HG02852 (cell line): ENCODE measurements around the gene GDPD5.

Source experiments
- ATAC-seq: cut with Tn5 transposase; IDR thresholded peaks from one replicate; pipeline ENCODE4 v1.9.1; 2021; ENCODE audit warnings: mild to moderate bottlenecking, moderate library complexity; ENCODE audit not compliant: unreplicated experiment

The GDPD5 gene

GRCh38 chr11:75536786-75537641, 11.3 kb upstream of the GDPD5 start:
- ATAC-seq, result peak; percentile 89

DNA sequence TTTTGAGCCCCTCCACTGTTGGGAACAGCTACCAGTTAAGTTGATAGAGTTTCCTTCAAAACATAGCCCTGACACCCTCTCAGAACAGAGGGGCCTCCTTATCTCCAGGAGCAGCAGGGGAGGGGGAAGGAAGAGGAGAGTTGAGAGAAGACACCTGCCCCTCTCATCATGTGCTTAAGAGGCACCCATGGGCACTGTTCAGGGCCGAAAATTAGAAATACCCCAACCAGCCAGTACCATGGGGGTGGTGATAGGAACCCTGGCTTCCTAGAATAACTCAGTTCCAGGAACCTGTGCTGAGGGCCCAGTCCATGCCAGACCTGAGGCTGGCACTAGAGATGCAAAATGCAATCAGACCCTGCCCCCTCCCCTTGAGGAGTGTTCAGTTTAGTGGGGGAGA, 9.3 kb upstream of the GDPD5 start:
- ATAC-seq, result no peak

DNA sequence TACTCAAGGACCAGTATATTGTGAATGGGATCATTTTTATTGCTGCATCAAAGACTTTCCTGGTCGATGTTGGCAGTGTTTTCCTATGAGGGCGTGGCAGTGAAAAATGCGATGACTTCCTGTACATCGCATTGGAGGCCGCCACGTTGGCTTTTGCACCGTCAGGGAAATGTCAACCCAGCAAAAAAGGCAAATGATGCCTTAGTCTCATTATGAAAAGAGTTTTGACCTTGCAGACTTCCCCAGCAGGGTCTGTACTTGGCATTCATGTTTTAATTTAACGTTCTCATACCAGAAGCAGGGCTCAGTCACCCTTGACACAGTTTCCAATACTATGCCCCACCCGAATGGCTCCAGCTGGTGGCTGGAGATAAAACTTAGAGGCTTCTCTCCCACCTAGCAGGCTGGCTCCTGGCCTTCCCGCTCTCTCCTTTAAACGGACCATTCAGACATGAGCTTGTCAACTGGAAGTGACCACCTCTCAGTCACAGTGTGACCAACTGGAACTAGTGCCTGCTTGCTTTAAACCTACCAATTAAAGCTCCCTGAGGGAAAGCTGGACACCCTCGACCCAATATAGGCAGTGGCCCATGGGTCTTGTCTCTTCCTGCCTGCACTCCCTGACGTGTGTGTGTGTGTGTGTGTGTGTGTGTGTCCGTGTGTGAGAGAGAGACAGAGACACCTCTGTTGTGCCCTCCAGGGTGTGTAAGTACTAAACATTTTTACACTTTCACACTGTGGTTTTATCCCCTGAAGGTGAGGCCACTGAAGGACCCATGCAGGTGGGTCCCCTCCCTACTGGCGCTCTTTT, 8.7 kb upstream of the GDPD5 start:
- no peak for ATAC-seq

DNA sequence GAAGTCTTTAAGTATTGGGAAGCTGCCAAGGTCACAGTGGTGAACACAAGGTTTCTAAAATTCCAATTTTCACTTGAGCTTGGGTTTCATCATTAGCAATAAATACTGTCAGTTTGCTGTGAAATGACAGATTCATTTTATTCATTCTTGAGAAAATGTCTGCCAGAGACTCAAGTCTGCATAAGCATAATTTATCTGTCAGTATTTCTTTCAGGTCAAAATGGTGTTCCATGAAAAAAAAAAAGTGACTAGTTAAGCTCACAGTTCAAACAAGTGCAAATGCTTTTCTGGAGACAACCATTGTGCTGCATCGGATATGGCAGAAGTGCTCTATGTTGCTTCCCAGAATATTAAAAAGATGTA, 8.1 kb upstream of the GDPD5 start:
- no peak for ATAC-seq

GRCh38 chr11:75532200-75533048, 6.7 kb upstream of the GDPD5 start:
- no peak for ATAC-seq

- ATAC-seq, result no peak
These were observed 5.6 kb upstream of the GDPD5 start for GRCh38 chr11:75531325-75531724.

- ATAC-seq, result no peak
These were observed 4.8 kb upstream of the GDPD5 start for GRCh38 chr11:75530577-75530976.

GRCh38 chr11:75527938-75528735, 2.4 kb upstream of the GDPD5 start:
- ATAC-seq, result no peak

GRCh38 chr11:75527130-75527529, 1.4 kb upstream of the GDPD5 start:
- ATAC-seq, result no peak

DNA sequence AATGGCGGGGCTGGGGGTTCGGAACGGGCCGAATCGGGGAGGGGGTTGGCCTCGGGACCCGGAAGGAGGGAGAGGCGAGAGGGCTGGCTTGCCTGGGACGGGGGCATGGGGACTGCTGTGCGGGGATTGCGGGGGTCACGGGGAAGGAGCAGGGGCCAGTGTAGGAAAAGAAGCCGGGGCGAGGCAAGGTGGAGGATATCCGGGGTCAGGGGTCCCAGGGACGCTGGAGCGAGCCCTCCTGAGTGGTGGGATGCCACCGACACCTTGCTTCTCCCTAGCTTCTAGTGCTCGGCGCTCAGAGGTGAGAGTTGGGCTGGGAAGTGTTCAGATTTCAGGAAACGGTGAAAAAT, 426 bp upstream of the GDPD5 start:
- ATAC-seq, result no peak

- ATAC-seq, result peak; percentile 9
These were observed 892 bp downstream of the GDPD5 start for GRCh38 chr11:75524665-75525432.

- ATAC-seq, result no peak
These were observed 1.7 kb downstream of the GDPD5 start for GRCh38 chr11:75523811-75524664.

DNA sequence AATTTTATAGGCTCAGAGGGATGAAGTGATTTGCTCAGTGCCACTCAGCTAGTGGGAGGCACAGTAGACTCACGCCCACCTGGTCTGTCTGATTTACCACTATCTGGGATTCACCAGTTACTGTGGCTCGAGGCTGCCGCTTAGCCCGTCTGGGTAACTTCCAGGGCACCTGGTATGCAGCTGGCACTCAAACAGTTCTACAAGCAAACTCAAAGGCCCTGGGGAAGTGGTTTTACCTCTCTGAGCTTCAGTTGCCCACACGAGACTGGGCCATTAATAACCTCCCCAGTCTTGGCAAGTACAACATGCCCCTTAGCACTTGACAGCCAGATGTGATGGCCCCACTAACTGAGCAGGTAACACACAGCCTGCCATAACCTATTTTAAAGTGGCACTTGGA, 2.6 kb downstream of the GDPD5 start:
- no peak for ATAC-seq

DNA sequence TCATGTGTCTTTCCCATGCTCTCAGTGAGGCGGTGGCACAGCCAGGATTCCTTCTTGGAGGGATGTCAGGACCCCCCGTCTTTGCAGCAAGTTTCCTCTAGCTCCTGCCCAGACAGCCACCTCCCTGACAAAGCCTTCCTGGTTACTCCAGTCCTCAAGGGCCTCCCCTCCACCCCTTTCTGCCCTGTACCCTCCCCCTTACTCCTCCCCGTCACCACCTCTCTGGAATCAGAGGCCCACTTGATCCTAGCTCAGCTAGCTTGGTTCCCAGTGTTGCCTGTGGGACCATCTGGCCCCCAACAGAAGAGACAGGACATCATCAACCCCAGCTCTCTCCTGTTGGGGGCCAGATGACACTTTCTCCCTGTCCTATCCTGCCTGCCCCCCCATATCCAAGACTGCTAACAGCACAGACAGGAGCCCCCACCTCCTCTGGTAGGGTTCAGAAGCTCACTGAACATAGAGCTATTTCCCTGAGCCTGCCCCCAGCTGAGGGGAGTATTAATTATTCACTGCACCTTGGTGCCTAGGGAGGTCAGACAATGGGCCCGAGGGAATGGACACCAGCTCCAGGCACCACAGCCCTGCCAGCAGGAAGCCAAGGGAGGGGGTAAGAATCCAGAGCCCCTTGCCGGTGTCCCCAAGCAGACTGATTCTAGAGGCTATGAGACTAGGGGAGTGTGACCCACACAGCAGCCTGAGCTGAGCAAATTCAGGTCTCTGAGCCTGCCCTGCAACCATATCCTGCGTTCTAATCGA, 3.3 kb downstream of the GDPD5 start:
- ATAC-seq, result no peak

DNA sequence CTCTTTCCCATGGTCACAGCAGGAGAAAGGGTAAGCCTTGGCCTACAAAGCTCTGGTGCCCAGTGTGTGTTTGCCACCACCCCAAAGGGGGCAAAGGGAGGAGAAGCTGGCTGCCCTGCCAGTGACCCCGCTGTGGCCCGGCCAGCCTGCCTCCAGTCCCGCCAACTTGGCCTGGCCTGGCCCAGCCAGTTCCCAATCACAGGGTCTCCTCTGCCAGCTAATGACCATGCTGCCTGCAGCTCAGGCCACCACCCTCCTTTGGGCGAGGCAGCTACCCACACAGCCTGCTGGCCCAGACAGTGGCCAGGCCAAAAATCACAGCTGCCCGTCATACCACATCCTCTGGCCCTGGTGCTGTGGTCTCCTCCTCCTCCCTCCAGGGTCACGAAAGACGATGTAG, 5.1 kb downstream of the GDPD5 start:
- no peak for ATAC-seq

GRCh38 chr11:75518771-75519653, 6.7 kb downstream of the GDPD5 start:
- ATAC-seq, result no peak

GRCh38 chr11:75518204-75518549, 7.6 kb downstream of the GDPD5 start:
- no peak for ATAC-seq
